ENCODE data around the gene SIKE1.
"Not testable (repeated sequence)": the region's sequence is repeated elsewhere in the genome, so short reads cannot be mapped to it uniquely, and the experiment has no call there.

The SIKE1 gene

GRCh38 chr1:114756009-114756892 is 24.2 kb downstream of the SIKE1 start:
- DNase-seq (ENCODE audit: low read depth in 3 of 3, low spot score in 1 of 3): no peak

GRCh38 chr1:114755006-114755931 is 25.2 kb downstream of the SIKE1 start:
- DNase-seq (ENCODE audit: low read depth in 3 of 3, low spot score in 1 of 3): no peak

- DNase-seq (ENCODE audit: low read depth in 3 of 3, low spot score in 1 of 3): not testable (repeated sequence)
These were observed 26.8 kb downstream of the SIKE1 start for GRCh38 chr1:114753702-114754101.

- DNase-seq (ENCODE audit: low read depth in 3 of 3, low spot score in 1 of 3): no peak
These were observed 27.3 kb downstream of the SIKE1 start for GRCh38 chr1:114753143-114753542.

GRCh38 chr1:114750780-114751179 is 29.7 kb downstream of the SIKE1 start:
- no peak for DNase-seq (ENCODE audit: low read depth in 3 of 3, low spot score in 1 of 3)

GRCh38 chr1:114749835-114750234 is 30.6 kb downstream of the SIKE1 start:
- DNase-seq (ENCODE audit: low read depth in 3 of 3, low spot score in 1 of 3): no peak

GRCh38 chr1:114746450-114747121 is 33.9 kb downstream of the SIKE1 start:
- DNase-seq (ENCODE audit: low read depth in 3 of 3, low spot score in 1 of 3): no peak

- no peak for DNase-seq (ENCODE audit: low read depth in 3 of 3, low spot score in 1 of 3)
These were observed 35.2 kb downstream of the SIKE1 start for GRCh38 chr1:114745291-114745690.

- DNase-seq (ENCODE audit: low read depth in 3 of 3, low spot score in 1 of 3): no peak
These were observed 38.3 kb downstream of the SIKE1 start for GRCh38 chr1:114741963-114742746.

GRCh38 chr1:114740331-114740730 is 40.2 kb downstream of the SIKE1 start:
- DNase-seq (ENCODE audit: low read depth in 3 of 3, low spot score in 1 of 3): no peak

GRCh38 chr1:114737314-114737849 is 43.1 kb downstream of the SIKE1 start:
- DNase-seq (ENCODE audit: low read depth in 3 of 3, low spot score in 1 of 3): no peak

- DNase-seq (ENCODE audit: low read depth in 3 of 3, low spot score in 1 of 3): no peak
These were observed 45.0 kb downstream of the SIKE1 start for GRCh38 chr1:114735479-114735878.

GRCh38 chr1:114729782-114730181 is 50.7 kb downstream of the SIKE1 start:
- no peak for DNase-seq (ENCODE audit: low read depth in 3 of 3, low spot score in 1 of 3)

- no peak for DNase-seq (ENCODE audit: low read depth in 3 of 3, low spot score in 1 of 3)
These were observed 51.9 kb downstream of the SIKE1 start for GRCh38 chr1:114728553-114728952.

GRCh38 chr1:114725230-114725629 is 55.3 kb downstream of the SIKE1 start:
- DNase-seq (ENCODE audit: low read depth in 3 of 3, low spot score in 1 of 3): no peak

GRCh38 chr1:114723915-114724314 is 56.6 kb downstream of the SIKE1 start:
- DNase-seq (ENCODE audit: low read depth in 3 of 3, low spot score in 1 of 3): no peak

- DNase-seq (ENCODE audit: low read depth in 3 of 3, low spot score in 1 of 3): no peak
These were observed 57.0 kb downstream of the SIKE1 start for GRCh38 chr1:114723457-114723856.

GRCh38 chr1:114720492-114720891 is 60.0 kb downstream of the SIKE1 start:
- DNase-seq (ENCODE audit: low read depth in 3 of 3, low spot score in 1 of 3): no peak

All from stimulated activated CD4-positive, alpha-beta T cell treated with anti-CD3 and anti-CD28 coated beads, TNF-alpha, amount 100 ng/mL, for 1 hour (primary cell).